ENCODE results near the gene PALS1.

The PALS1 gene

DNA sequence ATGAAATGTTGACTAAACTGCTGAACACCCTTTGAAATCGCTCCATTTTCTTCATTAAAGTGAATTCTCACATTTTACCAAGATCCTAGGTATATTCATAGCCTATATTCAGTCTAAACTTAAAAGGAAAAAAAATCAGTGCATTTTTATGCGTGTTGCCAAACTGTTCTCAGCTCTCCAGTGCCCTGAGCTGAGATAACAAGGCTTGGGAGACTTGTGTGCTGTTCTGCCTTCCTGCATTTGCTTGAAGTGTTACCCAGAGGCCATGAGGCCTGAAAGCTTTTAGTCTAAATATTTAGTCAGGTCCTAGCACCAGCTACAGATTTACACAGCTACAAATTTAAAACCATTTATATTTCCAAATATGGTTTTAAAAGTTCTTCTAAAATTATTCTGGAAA lies 8.6 kb upstream of the PALS1 start:
- POLR2A ChIA-PET, result interaction anchor here (0.6 to 1.5 kb wide), 2 partner anchors 9 to 52 kb away, joined by 4 to 6 read pairs; partner anchors contain the start of gene PALS1
- no peak overlapping the region for H3K4me3 ChIP-seq (ENCODE audit: low read depth, low read length)
- no peaks in the 10 kb centered on the region for H3K36me3 ChIP-seq (ENCODE audit: control insufficient read depth in 2 of 2, insufficient read depth in 1 of 2, low read length in 2 of 2)
- no peak overlapping the region for H3K27ac ChIP-seq (ENCODE audit: extremely low read depth, low read depth, low read length)
- CTCF ChIA-PET, result interaction anchor here (0.5 to 1.8 kb wide), 4 partner anchors 11 to 53 kb away, joined by 3 to 5 read pairs (median 4); no protein-coding TSS in a partner anchor
- peaks cover 2% of the 10 kb centered on the region; the same call in 1 of the 2 replicates for H3K4me1 ChIP-seq (ENCODE audit: control insufficient read depth, insufficient read depth, low read length)
- TF ChIP-seq, protein P1, sequence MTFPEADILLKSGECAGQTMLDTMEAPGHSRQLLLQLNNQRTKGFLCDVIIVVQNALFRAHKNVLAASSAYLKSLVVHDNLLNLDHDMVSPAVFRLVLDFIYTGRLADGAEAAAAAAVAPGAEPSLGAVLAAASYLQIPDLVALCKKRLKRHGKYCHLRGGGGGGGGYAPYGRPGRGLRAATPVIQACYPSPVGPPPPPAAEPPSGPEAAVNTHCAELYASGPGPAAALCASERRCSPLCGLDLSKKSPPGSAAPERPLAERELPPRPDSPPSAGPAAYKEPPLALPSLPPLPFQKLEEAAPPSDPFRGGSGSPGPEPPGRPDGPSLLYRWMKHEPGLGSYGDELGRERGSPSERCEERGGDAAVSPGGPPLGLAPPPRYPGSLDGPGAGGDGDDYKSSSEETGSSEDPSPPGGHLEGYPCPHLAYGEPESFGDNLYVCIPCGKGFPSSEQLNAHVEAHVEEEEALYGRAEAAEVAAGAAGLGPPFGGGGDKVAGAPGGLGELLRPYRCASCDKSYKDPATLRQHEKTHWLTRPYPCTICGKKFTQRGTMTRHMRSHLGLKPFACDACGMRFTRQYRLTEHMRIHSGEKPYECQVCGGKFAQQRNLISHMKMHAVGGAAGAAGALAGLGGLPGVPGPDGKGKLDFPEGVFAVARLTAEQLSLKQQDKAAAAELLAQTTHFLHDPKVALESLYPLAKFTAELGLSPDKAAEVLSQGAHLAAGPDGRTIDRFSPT (tag by site-specific recombination; IDR thresholded peaks at IDR 0.05), result no peak
- TF ChIP-seq ZNF48 (tag by site-specific recombination; IDR thresholded peaks at IDR 0.05) (no peak), ZFP41 (tag by site-specific recombination; IDR thresholded peaks at IDR 0.05; ENCODE audit: borderline replicate concordance) (no peak)
- no peaks in the 10 kb centered on the region for H3K9me3 ChIP-seq (ENCODE audit: control insufficient read depth, insufficient read depth, low read depth, low read length)

DNA sequence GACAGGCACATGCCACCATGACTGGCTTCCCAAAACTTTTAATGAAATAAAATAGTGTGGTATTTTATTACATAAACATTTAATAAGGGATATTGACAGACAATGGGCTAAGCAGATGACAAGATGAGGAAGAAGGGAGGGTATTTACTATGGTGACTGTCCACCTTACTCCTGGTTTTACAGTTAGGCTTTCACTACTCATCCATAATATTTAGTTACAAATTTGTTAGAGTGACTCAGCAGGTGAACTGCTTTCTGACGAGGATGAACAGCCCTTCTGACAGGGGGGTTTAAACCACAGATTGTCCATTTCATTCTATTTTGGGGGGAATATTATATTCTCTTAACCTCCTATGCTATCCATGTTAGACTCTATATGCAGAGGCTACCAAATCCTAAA lies 3.6 kb upstream of the PALS1 start:
- H3K9me3 ChIP-seq (ENCODE audit: control insufficient read depth, insufficient read depth, low read depth, low read length), result no peaks in the 10 kb centered on the region
- H3K4me3 ChIP-seq (ENCODE audit: low read depth, low read length), result no peak overlapping the region
- TF ChIP-seq ZNF324 (tag by site-specific recombination; IDR thresholded peaks at IDR 0.05) (no peak), ZNF2 (tag by site-specific recombination; IDR thresholded peaks at IDR 0.05) (no peak), SETDB1 (IDR thresholded peaks at IDR 0.05; ENCODE audit: insufficient read length, low read length) (no peak)
- TF ChIP-seq, protein P2, sequence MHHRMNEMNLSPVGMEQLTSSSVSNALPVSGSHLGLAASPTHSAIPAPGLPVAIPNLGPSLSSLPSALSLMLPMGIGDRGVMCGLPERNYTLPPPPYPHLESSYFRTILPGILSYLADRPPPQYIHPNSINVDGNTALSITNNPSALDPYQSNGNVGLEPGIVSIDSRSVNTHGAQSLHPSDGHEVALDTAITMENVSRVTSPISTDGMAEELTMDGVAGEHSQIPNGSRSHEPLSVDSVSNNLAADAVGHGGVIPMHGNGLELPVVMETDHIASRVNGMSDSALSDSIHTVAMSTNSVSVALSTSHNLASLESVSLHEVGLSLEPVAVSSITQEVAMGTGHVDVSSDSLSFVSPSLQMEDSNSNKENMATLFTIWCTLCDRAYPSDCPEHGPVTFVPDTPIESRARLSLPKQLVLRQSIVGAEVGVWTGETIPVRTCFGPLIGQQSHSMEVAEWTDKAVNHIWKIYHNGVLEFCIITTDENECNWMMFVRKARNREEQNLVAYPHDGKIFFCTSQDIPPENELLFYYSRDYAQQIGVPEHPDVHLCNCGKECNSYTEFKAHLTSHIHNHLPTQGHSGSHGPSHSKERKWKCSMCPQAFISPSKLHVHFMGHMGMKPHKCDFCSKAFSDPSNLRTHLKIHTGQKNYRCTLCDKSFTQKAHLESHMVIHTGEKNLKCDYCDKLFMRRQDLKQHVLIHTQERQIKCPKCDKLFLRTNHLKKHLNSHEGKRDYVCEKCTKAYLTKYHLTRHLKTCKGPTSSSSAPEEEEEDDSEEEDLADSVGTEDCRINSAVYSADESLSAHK (tag by site-specific recombination; IDR thresholded peaks at IDR 0.05), result no peak
- no peaks in the 10 kb centered on the region for H3K36me3 ChIP-seq (ENCODE audit: control insufficient read depth in 2 of 2, insufficient read depth in 1 of 2, low read length in 2 of 2)
- no peak overlapping the region for H3K27ac ChIP-seq (ENCODE audit: extremely low read depth, low read depth, low read length)
- no peaks in the 10 kb centered on the region for H3K4me1 ChIP-seq (ENCODE audit: control insufficient read depth, insufficient read depth, low read length)
- CTCF ChIA-PET, result no interaction called here
- POLR2A ChIA-PET, result interaction anchor here (0.7 kb wide), 1 partner anchor 26 kb away, joined by 6 read pairs; no protein-coding TSS in a partner anchor

DNA sequence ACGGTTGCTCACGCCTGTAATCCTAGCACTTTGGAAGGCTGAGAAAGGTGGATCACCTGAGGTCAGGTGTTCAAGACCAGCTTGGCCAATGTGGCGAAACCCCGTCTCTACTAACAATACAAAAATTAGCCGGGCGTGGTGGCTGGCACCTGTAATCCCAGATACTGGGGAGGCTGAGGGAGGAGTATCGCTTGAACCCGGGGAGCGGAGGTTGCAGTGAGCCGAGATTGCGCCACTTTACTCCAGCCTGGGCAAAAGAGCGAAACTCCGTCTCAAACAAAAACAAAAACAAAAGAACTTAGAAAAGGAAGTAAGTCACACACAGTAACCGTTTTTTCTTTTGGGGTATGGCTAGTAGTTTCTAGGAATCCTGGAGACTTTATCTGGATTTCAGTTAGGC lies 1.7 kb upstream of the PALS1 start:
- POLR2A ChIA-PET, result no interaction called here
- TF ChIP-seq ZNF169 (tag by site-specific recombination; IDR thresholded peaks at IDR 0.05), result no peak
- Histone ChIP-seq H3K36me3 (ENCODE audit: control insufficient read depth in 2 of 2, insufficient read depth in 1 of 2, low read length in 2 of 2) (no peaks in the 10 kb centered on the region), H3K4me3 (ENCODE audit: low read depth, low read length) (no peak overlapping the region), H3K4me1 (ENCODE audit: control insufficient read depth, insufficient read depth, low read length) (no peaks in the 10 kb centered on the region; the same call in 1 of the 2 replicates), H3K9me3 (ENCODE audit: control insufficient read depth, insufficient read depth, low read depth, low read length) (no peaks in the 10 kb centered on the region), H3K27ac (ENCODE audit: extremely low read depth, low read depth, low read length) (no peak overlapping the region)
- CTCF ChIA-PET, result no interaction called here

DNA sequence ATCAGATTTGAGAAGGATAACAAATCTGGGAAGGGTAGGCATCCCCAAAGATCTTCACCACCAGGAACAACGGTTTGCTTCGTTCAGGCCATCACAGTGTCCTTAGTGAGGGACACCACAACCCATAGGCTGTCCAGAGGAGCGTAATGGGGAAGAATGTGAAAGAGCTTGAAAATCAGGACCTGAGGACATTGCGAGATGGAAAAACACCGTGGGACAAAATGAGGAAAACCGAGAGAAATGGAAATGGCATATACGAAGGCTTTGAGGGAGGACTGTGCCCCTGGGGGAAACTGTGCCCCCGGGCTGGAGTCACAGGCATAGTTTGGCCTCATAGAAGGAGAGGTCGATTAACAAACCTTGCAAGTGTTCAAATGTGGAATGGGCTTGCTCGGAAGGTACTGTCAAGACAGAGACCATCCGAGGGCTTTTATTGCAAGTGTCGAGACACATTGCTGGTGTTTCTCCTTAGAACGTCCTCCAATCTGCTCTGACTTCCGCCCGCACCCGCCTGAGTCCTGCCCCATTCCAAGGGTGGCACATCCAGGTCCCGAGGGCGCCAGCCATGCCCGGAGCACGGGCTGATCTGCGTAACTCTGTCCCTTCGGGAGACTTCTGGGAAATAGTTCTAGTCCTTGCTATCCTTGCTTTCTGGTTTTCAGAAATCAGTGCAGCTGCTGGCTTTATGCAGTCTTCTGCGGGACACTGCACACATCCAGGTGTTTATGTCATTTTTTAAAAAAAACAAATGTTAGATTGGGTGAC lies 885 bp upstream of the PALS1 start:
- no peaks in the 10 kb centered on the region for H3K36me3 ChIP-seq (ENCODE audit: control insufficient read depth in 2 of 2, insufficient read depth in 1 of 2, low read length in 2 of 2)
- peak overlapping the region; percentile 97 for H3K4me3 ChIP-seq (ENCODE audit: low read depth, low read length)
- H3K9me3 ChIP-seq (ENCODE audit: control insufficient read depth, insufficient read depth, low read depth, low read length), result no peaks in the 10 kb centered on the region
- no peaks in the 10 kb centered on the region; the same call in 1 of the 2 replicates for H3K4me1 ChIP-seq (ENCODE audit: control insufficient read depth, insufficient read depth, low read length)
- CTCF ChIA-PET, result no interaction called here
- POLR2A ChIA-PET, result interaction anchor here (0.9 to 2.4 kb wide), 2 partner anchors 8 to 39 kb away, joined by 3 to 6 read pairs; no protein-coding TSS in a partner anchor
- peak overlapping the region; percentile 100 for H3K27ac ChIP-seq (ENCODE audit: extremely low read depth, low read depth, low read length)
- TF ChIP-seq ZNF324 (tag by site-specific recombination; IDR thresholded peaks at IDR 0.05), result 0 out of 2 replicates have a peak, but pooled peaks have one; percentile 16
- TF ChIP-seq ZBTB8A (tag by site-specific recombination; IDR thresholded peaks at IDR 0.05), result peak; percentile 47; the same call in 1 of the 2 replicates
- TF ChIP-seq, protein P3, sequence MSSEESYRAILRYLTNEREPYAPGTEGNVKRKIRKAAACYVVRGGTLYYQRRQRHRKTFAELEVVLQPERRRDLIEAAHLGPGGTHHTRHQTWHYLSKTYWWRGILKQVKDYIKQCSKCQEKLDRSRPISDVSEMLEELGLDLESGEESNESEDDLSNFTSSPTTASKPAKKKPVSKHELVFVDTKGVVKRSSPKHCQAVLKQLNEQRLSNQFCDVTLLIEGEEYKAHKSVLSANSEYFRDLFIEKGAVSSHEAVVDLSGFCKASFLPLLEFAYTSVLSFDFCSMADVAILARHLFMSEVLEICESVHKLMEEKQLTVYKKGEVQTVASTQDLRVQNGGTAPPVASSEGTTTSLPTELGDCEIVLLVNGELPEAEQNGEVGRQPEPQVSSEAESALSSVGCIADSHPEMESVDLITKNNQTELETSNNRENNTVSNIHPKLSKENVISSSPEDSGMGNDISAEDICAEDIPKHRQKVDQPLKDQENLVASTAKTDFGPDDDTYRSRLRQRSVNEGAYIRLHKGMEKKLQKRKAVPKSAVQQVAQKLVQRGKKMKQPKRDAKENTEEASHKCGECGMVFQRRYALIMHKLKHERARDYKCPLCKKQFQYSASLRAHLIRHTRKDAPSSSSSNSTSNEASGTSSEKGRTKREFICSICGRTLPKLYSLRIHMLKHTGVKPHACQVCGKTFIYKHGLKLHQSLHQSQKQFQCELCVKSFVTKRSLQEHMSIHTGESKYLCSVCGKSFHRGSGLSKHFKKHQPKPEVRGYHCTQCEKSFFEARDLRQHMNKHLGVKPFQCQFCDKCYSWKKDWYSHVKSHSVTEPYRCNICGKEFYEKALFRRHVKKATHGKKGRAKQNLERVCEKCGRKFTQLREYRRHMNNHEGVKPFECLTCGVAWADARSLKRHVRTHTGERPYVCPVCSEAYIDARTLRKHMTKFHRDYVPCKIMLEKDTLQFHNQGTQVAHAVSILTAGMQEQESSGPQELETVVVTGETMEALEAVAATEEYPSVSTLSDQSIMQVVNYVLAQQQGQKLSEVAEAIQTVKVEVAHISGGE (tag by site-specific recombination; conservative IDR thresholded peaks at IDR 0.05; ENCODE audit: low read depth), result peak; percentile 88
- TF ChIP-seq ZFP69B (tag by site-specific recombination; IDR thresholded peaks at IDR 0.05), result no peak
- no peak for TF ChIP-seq ZNF311 (tag by site-specific recombination; IDR thresholded peaks at IDR 0.05; ENCODE audit: borderline replicate concordance)
- TF ChIP-seq ZNF394 (tag by site-specific recombination; IDR thresholded peaks at IDR 0.05; ENCODE audit: borderline replicate concordance), result peak; percentile 35; the same call in 1 of the 2 replicates
- TF ChIP-seq SP2 (tag by site-specific recombination; IDR thresholded peaks at IDR 0.05), result peak; percentile 15; the same call in 1 of the 2 replicates
